HG02623 (cell line): ENCODE results near the gene B4GALT1.

Experiments used
- ATAC-seq: cut with Tn5 transposase; IDR thresholded peaks from one replicate; pipeline ENCODE4 v1.9.1; 2021; ENCODE audit warnings: moderate library complexity; ENCODE audit not compliant: unreplicated experiment

The B4GALT1 gene

GRCh38 chr9:33125871-33126823 lies 41.0 kb downstream of the B4GALT1 start:
- peak; percentile 32 for ATAC-seq

- ATAC-seq: no peak
Measured at GRCh38 chr9:33125461-33125860, 41.7 kb downstream of the B4GALT1 start.

GRCh38 chr9:33124751-33125381 lies 42.3 kb downstream of the B4GALT1 start:
- no peak for ATAC-seq

GRCh38 chr9:33124046-33124445 lies 43.1 kb downstream of the B4GALT1 start:
- no peak for ATAC-seq

GRCh38 chr9:33123407-33124031 lies 43.6 kb downstream of the B4GALT1 start:
- ATAC-seq: no peak

- no peak for ATAC-seq
Measured at GRCh38 chr9:33120620-33121019, 46.5 kb downstream of the B4GALT1 start.

- no peak for ATAC-seq
Measured at GRCh38 chr9:33117796-33118195, 49.3 kb downstream of the B4GALT1 start.

GRCh38 chr9:33117306-33117705 lies 49.8 kb downstream of the B4GALT1 start:
- ATAC-seq: no peak

GRCh38 chr9:33116860-33117259 lies 50.3 kb downstream of the B4GALT1 start:
- ATAC-seq: no peak

GRCh38 chr9:33114746-33115145 lies 52.4 kb downstream of the B4GALT1 start:
- ATAC-seq: no peak

GRCh38 chr9:33113799-33114547 lies 53.2 kb downstream of the B4GALT1 start:
- no peak for ATAC-seq

- ATAC-seq: no peak
Measured at GRCh38 chr9:33112094-33112493, 55.0 kb downstream of the B4GALT1 start.

- no peak for ATAC-seq
Measured at GRCh38 chr9:33111631-33112030, 55.5 kb downstream of the B4GALT1 start.

- ATAC-seq: no peak
Measured at GRCh38 chr9:33110686-33111085, 56.5 kb downstream of the B4GALT1 start.

- ATAC-seq: no peak
Measured at GRCh38 chr9:33109850-33110595, 57.1 kb downstream of the B4GALT1 start.

GRCh38 chr9:33109097-33109496 lies 58.0 kb downstream of the B4GALT1 start:
- no peak for ATAC-seq

- no peak for ATAC-seq
Measured at GRCh38 chr9:33108472-33108871, 58.7 kb downstream of the B4GALT1 start.

- ATAC-seq: no peak
Measured at GRCh38 chr9:33107762-33108161, 59.4 kb downstream of the B4GALT1 start.

- no peak for ATAC-seq
Measured at GRCh38 chr9:33106827-33107621, 60.1 kb downstream of the B4GALT1 start.

GRCh38 chr9:33106372-33106771 lies 60.8 kb downstream of the B4GALT1 start:
- no peak for ATAC-seq
